HG03565 (cell line): ENCODE data around the gene IPP.
"Not testable (repeated sequence)": the region's sequence is repeated elsewhere in the genome, so short reads cannot be mapped to it uniquely, and the experiment has no call there.

Experiments
- ATAC-seq: cut with Tn5 transposase; IDR thresholded peaks from one replicate; pipeline ENCODE4 v1.9.1; 2021; ENCODE audit warnings: mild to moderate bottlenecking, moderate library complexity; ENCODE audit not compliant: unreplicated experiment

IPP gene

GRCh38 chr1:45746922-45747321, 3.5 kb downstream of the IPP start:
- no peak for ATAC-seq

GRCh38 chr1:45739641-45740156, 10.8 kb downstream of the IPP start:
- not testable (repeated sequence) for ATAC-seq

- no peak for ATAC-seq
These were observed 11.3 kb downstream of the IPP start for GRCh38 chr1:45739137-45739536.

- ATAC-seq = no peak
These were observed 19.6 kb downstream of the IPP start for GRCh38 chr1:45730780-45731319.

GRCh38 chr1:45730075-45730779, 20.2 kb downstream of the IPP start:
- ATAC-seq = no peak

GRCh38 chr1:45726007-45726406, 24.4 kb downstream of the IPP start:
- not testable (repeated sequence) for ATAC-seq

GRCh38 chr1:45723248-45723930, 27.1 kb downstream of the IPP start:
- ATAC-seq = no peak

GRCh38 chr1:45722809-45723208, 27.6 kb downstream of the IPP start:
- no peak for ATAC-seq

GRCh38 chr1:45721207-45721606, 29.2 kb downstream of the IPP start:
- no peak for ATAC-seq

- no peak for ATAC-seq
These were observed 32.2 kb downstream of the IPP start for GRCh38 chr1:45718289-45718688.

- not testable (repeated sequence) for ATAC-seq
These were observed 33.1 kb downstream of the IPP start for GRCh38 chr1:45717386-45717785.

GRCh38 chr1:45716700-45717099, 33.8 kb downstream of the IPP start:
- no peak for ATAC-seq

- ATAC-seq = no peak
These were observed 36.7 kb downstream of the IPP start for GRCh38 chr1:45713711-45714110.

- ATAC-seq = no peak
These were observed 45.8 kb downstream of the IPP start for GRCh38 chr1:45704637-45705036.

- no peak for ATAC-seq
These were observed 55.6 kb downstream of the IPP start for GRCh38 chr1:45694823-45695222.

GRCh38 chr1:45693811-45694210, 56.6 kb downstream of the IPP start:
- ATAC-seq = not testable (repeated sequence)

- ATAC-seq = no peak
These were observed 62.4 kb downstream of the IPP start, which contains the start of gene TMEM69 for GRCh38 chr1:45687754-45688740. TSS of gene TMEM69 (plus strand) at chr1:45688181. CDS start at chr1:45691069, 2,888 bp downstream.

GRCh38 chr1:45687014-45687753, 63.3 kb downstream of the IPP start:
- peak; percentile 81 for ATAC-seq

GRCh38 chr1:45686288-45687013, 64.0 kb downstream of the IPP start, which contains the start of gene GPBP1L1:
TSS of gene GPBP1L1 (minus strand) at chr1:45686533. CDS start at chr1:45659087, 27,446 bp downstream.
- peak; percentile 32 for ATAC-seq
